ENCODE results near the gene OMG. TPM values are rescaled to one million over a fixed set of nuclear protein-coding genes. Genes with fewer than 3 reads are reported as not detected.
"Not testable (repeated sequence)": the region's sequence is repeated elsewhere in the genome, so short reads cannot be mapped to it uniquely, and the experiment has no call there.

Gene OMG
- total RNA-seq, 1 donor from 2014 or later, result not detected

DNA sequence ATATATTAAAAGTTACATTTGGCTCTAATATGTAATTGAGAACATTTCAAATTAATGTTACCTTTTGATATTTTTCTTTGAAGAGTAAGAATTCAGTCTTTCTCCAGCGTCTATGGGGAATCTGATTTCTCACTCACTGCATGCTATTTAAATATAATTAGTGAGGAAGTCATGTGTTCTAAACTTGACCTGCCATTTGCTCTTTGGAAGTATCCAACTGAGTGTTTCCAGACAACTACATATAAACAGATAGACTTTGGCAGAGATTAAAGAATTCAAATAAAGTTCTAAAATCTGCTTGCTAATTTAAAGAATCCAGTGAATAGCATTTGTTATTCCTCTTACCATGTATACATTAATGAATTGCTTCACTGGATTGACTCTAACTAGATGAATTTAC lies 23.5 kb downstream of the OMG start:
- intact Hi-C loops (cut with DNase I), result no loop called here
- DNase-seq (no peak), ATAC-seq (ENCODE audit: poor library complexity) (no peak)

DNA sequence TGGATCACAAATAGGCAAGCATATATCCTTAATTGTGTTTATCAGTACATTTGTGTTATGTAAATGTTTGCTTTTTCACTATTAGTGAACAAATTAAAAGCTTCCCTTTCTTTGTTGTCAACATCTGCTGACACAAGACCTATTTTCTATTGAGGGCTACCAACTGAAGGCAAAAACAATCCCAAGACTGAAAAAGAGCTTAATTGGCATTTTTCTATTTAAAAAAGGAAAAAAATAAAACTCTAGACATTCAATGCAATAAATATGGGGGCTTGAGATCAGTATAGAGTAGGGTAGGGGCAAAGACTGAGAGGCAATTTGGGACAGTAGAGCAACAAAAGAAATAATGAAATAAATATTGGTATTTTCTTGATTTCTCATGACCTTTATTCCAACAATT lies 24.2 kb downstream of the OMG start:
- DNase-seq (no peak), ATAC-seq (ENCODE audit: poor library complexity) (no peak)
- intact Hi-C loops (cut with DNase I), result no loop called here

DNA sequence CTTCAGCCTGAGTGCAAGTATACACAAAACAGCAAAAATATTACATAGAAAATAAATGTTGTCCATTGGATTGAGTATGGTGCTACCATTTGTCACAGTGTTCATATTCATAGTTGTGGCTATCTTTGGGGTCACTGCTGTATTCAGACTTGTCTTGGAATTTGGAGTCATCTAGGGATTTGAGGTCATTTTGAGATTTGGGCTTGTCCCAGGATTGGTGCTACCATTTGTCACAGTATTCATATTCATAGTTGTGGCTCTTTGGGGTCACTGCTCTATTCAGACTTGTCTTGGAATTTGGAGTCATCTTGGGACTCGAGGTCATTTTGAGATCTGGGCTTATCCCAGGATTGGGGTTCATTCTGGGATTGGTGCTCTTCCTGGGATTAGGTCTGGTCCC lies 24.8 kb downstream of the OMG start:
- ATAC-seq (ENCODE audit: poor library complexity), result no peak
- intact Hi-C loops (cut with DNase I), result no loop called here
- DNase-seq, result no peak

DNA sequence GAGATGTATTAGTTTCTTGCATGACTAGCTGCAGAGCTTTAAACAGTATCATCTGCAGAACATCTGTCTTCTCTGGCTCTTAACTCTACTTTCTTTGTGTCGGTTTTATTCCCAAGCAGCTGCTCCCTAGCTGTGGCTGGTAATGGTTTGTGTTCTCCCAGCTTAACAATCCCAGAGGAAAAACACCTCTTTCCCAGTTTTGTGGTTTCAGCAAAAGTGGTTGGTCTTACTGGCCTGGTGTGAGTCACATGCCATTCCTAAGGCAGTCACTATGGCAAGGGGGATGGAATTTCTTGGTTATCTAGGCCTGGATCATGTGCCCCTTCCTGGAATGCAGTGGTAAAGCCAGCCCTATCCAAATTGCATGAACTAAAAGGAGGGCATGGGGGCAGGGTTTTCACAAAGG lies 27.5 kb downstream of the OMG start:
- ATAC-seq (ENCODE audit: poor library complexity) (peak; percentile 73), DNase-seq (no peak)
- intact Hi-C loops (cut with DNase I), result no loop called here

DNA sequence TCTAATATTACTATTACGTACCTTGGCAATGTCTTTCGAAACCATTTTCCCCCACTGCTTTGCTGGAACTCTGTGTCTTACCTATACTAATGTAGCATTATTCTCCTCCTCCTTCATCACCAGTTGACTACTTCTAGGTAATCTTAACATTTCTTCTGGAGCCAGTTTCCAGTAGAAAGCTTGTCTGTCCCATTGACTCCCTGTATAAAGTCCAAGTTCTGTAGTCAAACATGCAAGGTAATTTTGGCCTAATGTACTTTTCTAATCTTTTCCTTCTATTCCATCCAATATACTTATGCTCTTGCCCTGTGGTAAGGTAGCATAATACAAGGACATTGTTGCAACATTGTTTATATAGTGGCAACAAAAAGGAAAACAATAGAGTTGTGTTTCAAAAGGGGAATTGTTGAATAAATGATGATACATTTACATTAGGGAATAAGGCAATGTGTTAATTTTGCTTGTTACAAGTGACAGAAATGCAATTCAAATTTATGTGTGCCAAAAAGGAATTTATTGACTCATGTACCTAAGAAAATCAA lies 27.9 kb downstream of the OMG start:
- ATAC-seq (ENCODE audit: poor library complexity) (no peak), DNase-seq (no peak)
- intact Hi-C loops (cut with DNase I), result no loop called here

DNA sequence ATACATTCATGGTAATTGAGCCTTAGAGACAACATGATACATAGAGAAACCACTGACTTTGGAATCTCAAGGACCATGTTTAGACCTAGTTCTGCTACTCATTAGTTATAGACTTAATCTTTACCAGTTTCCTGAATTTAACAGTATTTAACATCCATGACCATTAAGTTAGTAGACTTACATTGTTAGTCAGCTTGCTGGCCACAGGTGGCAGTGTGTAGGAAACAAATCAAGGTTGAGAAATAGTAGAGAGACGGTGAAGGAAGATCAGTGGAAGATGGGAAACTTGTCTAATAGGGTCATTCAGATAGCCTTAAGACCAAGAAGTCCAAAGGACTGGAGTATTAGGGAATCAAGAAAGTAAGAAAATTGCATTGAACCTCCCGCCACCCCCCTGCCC lies 31.0 kb downstream of the OMG start:
- DNase-seq (no peak), ATAC-seq (ENCODE audit: poor library complexity) (no peak)
- intact Hi-C loops (cut with DNase I), result no loop called here

DNA sequence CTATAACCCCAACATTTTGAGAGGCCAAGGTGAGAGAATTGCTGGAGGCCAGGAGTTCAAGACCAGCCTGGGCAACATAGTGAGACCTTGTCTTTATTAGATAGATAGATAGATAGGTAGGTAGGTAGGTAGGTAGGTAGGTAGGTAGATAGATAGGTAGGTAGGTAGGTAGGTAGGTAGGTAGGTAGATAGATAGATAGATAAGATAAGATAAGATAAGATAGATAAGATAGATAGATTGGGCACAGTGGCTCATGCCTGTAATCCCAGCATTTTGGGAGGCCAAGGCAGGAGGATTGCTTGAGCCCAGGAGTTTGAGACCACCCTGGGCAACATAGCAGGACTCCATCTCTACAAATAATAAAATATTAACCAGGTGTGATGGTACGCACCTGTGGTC lies 34.1 kb downstream of the OMG start:
- ATAC-seq (ENCODE audit: poor library complexity); DNase-seq; intact Hi-C loops (cut with DNase I): not testable (repeated sequence)

DNA sequence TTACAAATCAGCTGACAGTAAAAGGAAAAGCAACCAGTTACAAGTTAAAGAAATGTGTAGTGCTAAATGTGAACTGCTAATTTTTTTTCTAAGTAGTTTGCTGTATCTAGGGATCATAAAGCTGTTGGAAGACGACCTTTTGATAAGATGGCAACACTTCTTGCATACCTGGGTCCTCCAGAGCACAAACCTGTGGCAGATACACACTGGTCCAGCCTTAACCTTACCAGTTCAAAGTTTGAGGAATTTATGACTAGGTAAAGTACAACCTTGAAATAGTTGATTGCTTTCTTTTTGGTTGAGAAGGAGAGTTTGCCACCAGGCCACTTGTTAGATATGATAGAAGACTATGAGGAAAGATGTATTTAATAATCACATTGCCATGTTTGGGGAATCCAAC lies 35.4 kb downstream of the OMG start:
- DNase-seq (no peak), ATAC-seq (ENCODE audit: poor library complexity) (no peak)
- intact Hi-C loops (cut with DNase I), result no loop called here

DNA sequence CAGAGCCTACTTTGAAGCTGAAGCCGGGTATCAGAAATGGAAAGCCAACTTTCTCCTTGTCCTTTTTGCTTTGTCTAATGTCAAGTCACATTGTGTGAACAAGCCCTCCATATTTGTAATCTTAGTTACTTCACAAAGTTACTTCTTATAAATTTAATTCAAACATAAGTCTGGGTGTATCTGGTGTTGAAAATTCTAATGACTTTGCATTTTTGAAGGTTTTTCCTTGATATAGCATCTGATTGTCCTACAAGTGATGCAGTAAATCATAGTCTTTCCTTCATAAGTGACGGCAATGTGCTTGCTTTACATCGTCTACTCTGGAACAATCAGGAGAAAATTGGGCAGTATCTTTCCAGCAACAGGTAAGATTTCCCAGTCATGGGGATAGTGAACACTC lies 36.9 kb downstream of the OMG start:
- intact Hi-C loops (cut with DNase I), result no loop called here
- ATAC-seq (ENCODE audit: poor library complexity) (no peak), DNase-seq (no peak)

DNA sequence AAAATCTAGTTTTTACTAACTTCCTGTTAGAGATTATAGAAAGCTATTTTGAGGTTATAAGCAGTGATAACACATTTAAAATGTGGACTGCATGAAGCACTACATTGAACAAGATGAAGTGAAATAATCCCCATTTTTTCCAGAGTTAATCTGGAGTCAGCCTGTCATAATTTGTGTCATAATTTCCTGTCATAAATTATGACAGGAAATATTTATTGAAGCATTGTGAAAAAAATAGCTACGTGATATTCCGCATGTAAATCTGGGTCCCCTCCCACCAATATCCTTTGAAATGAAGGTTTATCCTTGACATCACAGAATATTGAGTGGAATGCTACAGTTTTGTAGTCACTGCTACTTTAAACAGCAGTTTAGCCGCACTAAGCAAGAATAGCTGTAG lies 40.1 kb downstream of the OMG start:
- no peak for ATAC-seq (ENCODE audit: poor library complexity)
- DNase-seq, result no peak
- intact Hi-C loops (cut with DNase I), result no loop called here

DNA sequence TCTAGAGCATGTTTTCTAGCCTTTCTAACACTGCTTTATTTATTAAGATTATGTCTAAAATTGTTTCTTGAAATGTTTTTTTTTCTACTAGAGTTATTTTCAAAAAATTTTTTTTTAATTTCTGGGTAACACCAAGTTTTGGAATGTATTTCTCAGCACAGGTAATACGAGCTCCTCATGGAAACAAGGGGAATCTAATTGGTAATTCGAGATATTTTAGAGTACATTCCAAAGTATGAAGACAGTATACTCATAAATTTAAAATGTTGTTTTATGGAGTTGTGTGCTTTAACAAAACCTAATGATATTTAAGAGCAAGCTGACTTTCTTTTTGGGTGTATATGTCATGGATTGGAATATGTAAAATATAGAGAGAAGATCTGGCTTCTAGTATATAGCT lies 42.4 kb downstream of the OMG start:
- DNase-seq (no peak), ATAC-seq (ENCODE audit: poor library complexity) (no peak)
- intact Hi-C loops (cut with DNase I), result no loop called here

DNA sequence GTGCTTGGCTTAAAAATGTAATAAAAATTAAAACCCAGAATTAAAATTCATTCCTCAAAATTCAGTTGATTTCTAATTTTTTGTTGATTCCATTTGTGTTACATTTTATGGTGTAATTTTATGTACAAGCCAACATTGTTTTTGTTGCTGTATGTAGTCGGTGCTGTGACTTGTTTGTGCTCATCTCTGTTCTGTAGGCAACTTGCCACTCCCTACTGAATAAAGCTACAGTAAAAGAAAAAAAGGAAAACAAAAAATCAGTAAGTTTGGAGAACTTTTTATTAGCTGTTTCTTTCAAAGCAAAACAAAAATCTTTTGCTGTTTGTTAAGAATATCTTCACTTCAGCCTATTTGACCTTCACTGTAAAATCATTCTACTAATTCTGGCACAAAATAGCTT lies 44.3 kb downstream of the OMG start:
- ATAC-seq (ENCODE audit: poor library complexity), result no peak
- DNase-seq, result no peak
- intact Hi-C loops (cut with DNase I), result no loop called here

DNA sequence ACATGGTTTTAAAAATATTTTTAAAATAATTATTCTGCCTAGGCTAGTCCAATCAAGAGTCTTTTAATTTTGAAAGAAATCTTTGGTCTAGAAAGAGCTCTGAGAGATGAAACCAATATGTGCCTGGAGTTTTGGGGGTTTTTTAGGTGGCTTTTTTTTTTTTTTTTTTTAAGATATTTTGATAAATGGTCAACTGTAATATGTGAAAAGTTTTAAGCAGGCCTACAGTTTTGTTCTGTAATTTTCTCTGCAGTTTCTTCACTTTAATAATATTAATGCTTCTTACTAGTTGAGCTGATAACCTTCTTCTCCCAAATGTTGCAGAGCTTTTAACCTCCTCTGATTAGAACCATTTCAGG lies 45.1 kb downstream of the OMG start:
- DNase-seq, result no peak
- ATAC-seq (ENCODE audit: poor library complexity), result no peak
- intact Hi-C loops (cut with DNase I), result no loop called here

DNA sequence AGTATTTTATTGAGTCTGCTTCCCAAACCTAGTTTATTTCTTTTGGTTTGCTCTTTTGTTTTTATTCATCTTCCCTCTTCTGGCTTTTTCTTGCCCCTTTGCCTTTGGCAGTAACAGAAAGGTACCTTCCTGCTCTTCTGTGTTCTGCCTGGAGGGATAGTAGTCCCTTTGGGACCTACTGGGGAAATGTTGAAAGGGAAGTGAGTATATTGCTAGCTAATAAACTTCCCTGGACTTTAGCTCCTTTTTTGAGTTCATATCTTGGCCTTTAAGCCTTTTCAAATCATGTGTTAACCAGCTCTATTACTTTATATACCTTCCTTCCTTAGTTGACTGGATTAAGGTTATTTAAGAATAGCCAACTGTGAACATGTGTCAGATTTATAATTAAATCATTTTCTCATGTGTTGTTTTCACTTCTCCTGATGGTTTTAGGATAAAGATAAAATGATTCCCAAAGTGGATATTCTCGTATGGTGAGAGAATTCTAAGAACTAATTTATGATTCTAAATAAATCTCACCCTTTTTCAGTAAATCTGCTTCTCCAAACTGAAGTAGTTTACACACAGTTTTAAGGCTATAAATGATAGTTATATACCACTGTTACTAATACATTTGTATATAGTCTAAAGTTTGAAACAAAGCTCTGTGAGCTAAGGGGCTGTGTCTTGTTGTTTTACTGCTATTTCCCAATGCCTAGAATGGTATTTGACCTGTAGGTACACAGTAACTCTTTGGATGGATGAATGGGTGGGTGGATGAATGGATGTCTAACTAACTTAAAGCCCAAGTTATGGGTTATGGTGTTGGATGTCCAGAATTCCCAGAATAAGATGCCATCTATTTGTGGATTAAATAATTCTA lies 45.7 kb downstream of the OMG start:
- no peak for ATAC-seq (ENCODE audit: poor library complexity)
- intact Hi-C loops (cut with DNase I), result no loop called here
- DNase-seq, result no peak

DNA sequence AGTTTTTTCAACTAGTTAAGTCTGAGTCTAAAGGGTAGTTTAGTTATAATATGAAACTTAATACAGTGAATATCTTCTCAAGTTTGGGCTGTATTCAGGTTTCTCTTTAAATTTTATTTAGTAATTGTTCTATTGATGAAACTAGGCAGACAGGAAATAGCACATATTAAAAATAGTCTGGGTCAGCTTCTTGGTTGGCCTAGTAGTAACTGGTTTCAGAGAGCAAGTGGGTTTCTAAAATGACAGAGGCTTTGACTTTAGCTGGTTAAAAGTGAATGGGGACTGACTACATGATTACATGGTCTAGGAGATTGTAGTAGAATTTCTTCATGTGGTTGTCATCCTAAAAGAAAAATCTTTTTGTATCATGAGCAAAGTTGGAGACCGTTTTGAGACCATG lies 46.8 kb downstream of the OMG start:
- intact Hi-C loops (cut with DNase I), result no loop called here
- no peak for ATAC-seq (ENCODE audit: poor library complexity)
- no peak for DNase-seq

DNA sequence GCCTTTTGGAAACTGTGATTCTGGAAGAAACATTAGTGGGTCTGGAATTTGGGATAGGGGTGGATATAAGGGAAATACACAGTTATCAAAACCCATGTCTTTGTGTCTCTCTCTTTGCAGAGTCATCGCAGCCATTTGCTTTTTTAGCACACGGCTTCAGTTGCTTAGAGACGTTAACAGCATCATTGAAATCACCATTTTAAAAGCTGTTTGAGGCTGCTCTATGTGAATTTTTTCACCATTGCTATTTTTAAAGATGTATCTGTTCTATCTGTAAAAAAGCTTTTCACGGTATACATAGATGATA lies 47.3 kb downstream of the OMG start:
- ATAC-seq (ENCODE audit: poor library complexity) (no peak), DNase-seq (no peak)
- intact Hi-C loops (cut with DNase I), result no loop called here

DNA sequence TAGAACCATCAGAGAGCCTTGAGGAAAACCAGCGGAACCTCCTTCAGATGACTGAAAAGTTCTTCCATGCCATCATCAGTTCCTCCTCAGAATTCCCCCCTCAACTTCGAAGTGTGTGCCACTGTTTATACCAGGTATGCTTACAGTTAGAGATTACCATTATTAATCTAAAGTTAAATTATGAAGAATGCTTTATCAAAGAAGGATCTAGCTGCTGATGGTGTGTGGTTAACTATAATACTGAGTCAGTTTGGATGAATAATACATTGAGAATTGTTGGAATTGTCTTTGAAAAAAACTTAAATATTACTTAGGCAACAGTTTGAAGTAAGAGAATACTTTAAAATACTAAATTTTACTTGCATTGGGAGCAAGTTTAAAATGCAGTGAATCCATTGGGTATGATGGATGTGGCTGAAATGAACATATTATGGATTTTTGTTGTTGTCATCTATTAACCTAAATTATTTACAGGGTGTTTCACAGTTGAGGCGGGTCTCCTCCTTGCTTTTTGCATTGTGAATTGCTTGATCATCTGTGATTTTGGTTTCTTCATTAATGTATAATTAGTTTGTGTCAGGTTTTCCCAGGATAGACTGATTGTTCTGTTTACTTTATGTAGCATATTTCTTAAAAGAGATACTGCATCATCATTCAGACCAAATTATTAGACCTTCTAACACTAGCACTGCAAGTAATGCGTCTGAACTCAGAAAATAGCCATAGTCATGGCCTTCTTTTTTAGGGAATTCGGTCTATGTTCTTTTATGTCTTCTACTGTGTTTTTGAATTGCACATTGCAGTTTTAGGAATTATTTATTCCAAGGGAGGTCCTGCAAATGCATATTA lies 47.8 kb downstream of the OMG start:
- intact Hi-C loops (cut with DNase I), result no loop called here

More for the DNA sequence above, 47.8 kb downstream of the OMG start:
- no peak for ATAC-seq (ENCODE audit: poor library complexity)
- no peak for DNase-seq

All from Right ventricle myocardium superior (tissue), 1 donor.